ENCODE measurements around the gene DDX39B.
"Not testable (repeated sequence)": the region's sequence is repeated elsewhere in the genome, so short reads cannot be mapped to it uniquely, and the experiment has no call there.

The DDX39B gene

GRCh38 chr6:31525932-31526591 is 15.7 kb downstream of the DDX39B start:
- no peak for DNase-seq

- no peak for DNase-seq
These were observed 16.3 kb downstream of the DDX39B start for GRCh38 chr6:31525553-31525931.

- DNase-seq = no peak
These were observed 20.0 kb downstream of the DDX39B start for GRCh38 chr6:31521835-31522234.

DNA sequence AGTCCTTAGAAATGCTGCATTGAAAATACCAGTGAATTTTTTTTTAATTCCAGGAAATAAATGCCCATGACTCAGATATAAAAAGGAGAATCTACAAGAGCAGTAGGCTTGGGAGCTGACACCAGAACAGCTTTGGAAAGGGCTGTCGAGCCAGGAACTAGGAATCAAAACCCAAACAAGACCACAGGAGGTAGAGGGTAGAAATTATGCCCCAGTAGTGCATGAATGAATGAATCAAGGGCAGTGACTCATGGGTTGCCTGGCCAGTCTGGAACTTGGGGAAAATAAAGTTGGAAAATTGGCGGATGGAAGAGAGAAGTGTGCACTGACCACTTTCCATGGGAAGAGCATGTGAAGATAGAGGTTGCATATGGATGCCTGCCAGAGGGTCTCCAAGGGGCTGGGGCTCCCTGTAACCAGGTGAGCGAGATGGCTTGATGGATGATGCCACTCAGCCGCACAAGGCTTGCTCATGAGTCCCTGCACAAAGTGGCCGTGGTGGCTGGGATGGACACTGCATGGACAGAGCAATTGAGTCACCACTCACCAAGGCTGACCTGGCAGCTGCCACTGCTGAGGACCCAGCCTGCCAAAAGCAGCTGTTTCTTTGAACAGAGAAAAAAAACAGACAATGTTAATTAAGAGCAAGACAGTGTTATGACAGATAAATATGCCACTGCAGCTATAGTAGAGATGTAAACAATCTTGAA is 28.2 kb downstream of the DDX39B start:
- DNase-seq = no peak

- DNase-seq = no peak
These were observed 31.8 kb downstream of the DDX39B start for GRCh38 chr6:31510007-31510406.

- DNase-seq = not testable (repeated sequence)
These were observed 32.8 kb downstream of the DDX39B start for GRCh38 chr6:31509036-31509435.

- no peak for DNase-seq
These were observed 39.2 kb downstream of the DDX39B start for GRCh38 chr6:31502586-31502985.

GRCh38 chr6:31499648-31500047 is 42.2 kb downstream of the DDX39B start:
- DNase-seq = not testable (repeated sequence)

- DNase-seq = no peak
These were observed 43.1 kb downstream of the DDX39B start for GRCh38 chr6:31498748-31499147.

GRCh38 chr6:31497531-31498476 is 44.0 kb downstream of the DDX39B start, which contains the start of gene MICB:
MICB (plus strand) TSS chr6:31498145; CDS start chr6:31498194, 49 bp downstream.
- peak; percentile 87 for DNase-seq

GRCh38 chr6:31496826-31497225 is 45.0 kb downstream of the DDX39B start:
- not testable (repeated sequence) for DNase-seq

- no peak for DNase-seq
These were observed 46.2 kb downstream of the DDX39B start for GRCh38 chr6:31495580-31495979.

- peak; percentile 67 for DNase-seq
These were observed 47.7 kb downstream of the DDX39B start for GRCh38 chr6:31493875-31494694.

GRCh38 chr6:31493550-31493874 is 48.3 kb downstream of the DDX39B start:
- not testable (repeated sequence) for DNase-seq

DNA sequence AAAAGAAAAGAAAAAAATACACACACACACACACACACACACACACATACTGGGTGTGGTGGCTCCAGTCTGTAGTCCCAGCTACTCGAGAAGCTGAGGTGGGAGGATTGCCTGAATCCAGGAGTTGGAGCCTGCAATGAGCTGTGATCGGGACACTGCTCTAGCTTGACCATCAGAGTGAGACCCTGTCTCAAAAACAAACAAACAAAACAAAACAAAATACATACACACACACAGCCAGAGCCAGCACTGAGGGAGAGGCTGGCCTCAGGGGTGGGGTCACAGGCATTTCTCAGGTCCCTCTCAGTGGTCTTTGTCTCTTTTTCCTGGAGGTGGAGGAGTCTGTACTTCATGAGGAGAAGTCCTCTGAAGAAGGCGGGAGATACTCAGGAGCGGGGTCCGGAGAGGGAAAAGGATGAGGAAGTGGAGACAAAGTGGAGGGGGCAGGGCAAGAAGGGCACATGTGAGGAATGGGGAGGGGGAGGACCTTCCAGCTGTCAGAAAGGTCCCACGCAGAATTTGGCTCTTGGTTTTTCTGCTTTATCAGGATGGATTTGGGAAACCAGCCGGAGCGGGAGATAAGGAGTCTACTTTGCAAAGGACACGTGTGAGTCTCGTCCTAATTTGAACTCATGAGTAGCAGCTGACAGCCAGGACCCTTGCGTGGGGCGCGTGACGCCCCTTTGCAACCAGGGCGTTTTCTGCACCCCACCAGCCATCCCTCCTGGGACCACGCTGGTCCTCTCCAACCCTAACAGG is 51.5 kb downstream of the DDX39B start:
- DNase-seq = no peak

DNA sequence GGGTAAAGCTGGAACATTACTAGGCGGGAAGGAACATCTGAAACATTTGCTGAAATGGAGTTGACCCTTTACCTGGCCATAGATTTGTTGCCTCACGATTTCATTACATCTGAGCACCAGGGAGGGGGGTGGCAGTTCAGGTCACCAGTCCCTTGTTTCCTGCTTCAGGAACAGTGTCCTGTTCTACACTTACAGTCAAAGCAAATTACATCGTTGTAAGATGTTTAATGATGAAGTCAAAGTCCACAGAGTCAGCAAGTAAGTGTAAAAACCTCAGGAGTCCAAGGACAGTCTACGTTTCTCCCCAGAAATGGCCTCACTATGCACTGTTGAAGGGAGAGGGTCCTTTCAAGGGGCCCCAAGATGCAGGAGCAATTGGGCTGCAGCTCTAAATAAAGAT is 52.7 kb downstream of the DDX39B start:
- no peak for DNase-seq

DNA sequence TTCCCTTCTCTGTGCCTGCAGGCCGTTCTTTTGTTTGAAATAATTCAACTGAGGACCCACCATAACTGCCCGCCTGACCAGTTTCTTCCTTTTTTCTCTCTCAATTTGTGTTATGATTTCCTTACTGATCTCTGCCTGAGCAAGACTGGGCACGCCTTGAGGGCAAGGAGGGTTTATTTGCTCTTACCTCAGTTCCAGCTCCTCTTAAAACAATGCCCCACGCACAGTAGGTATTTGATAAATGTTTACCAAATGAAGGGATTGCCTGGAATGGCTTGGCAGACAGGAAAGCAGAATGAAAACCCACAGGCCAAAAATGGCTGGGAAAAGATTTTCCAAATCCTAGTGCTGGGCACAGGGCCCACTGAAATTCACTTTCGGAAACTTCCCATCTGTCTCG is 54.1 kb downstream of the DDX39B start:
- not testable (repeated sequence) for DNase-seq

DNA sequence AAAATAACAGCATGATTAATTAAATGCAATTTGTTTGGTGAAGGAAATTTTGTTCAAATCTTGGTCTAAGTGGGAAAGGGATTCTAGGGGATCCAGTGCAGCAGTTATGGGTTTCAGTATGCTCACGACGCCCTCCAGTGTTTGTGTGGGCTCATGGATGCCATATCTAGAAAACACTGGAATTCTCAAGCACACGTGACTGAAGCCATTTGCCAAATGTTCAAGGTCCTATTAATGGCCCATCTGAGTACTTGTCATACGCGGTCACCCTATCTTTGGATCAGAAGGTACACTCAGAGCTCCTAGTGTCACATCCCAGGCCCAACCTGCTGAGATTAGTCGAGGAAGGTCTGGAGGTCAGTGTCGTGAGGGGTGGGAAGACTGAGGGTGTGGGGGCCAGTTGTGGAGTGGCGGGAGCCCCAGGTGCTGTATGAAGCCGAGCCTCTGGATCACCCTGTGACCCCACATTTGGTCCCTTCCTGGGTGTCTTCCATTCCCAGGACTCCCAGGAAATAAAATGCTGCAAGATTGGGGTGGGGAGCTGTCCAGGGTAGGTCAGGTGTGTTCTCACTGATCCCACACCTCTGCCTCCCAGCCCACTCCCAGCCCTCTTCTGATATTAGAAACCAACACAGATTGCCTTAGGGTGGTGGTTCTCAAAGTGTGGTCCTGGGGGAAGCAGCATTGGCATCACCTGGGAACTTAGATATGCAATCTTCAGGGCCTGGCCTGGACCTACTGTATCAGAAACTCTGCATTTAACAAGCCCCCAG is 55.6 kb downstream of the DDX39B start:
- not testable (repeated sequence) for DNase-seq

DNA sequence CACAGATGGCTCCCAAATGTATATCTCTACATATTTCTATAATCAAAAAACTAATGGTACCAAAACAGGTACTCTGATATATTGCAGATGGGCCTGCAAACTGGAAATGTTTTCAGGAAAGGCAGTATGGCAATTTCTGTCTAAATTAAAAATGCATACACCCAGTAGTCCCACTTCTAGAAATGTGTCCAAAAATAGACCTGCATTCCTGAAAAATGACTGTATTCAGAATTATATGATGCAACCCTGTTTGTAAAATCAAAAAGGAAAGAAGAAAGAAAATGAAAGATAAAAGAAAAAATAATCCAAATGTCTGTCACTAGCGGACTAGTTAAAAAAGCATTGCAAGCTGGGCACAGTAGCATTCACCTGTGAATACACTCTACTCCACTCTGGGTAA is 56.7 kb downstream of the DDX39B start:
- DNase-seq = no peak

- DNase-seq = no peak
These were observed 58.4 kb downstream of the DDX39B start for GRCh38 chr6:31483392-31483791.

DNA sequence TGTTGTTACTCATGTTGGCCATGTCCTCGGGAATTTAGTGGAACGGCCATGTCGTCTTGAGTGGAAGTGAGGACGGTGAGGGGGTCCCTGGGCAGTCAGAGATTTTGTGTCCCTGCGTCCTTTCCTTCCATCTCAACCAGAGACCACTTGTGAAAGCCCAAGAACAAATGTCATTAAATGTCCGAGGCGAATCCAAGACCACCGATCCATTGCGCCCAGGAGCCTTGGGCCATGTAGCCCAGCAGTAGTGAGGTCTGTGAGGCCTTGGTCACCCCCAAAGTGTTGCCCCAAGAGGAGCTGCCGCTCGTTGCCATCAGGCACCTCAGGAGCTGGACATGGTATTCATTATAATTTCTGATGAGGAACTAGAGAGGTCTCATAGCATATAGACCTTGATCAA is 61.2 kb downstream of the DDX39B start:
- no peak for DNase-seq
